Fibroblast of lung (primary cell): ENCODE measurements around the gene POLE3.

ENCODE experiments used
- EZH2 ChIP-seq: IDR thresholded peaks from 2 replicates; pipeline ENCODE4 v1.5.1; 2012; ENCODE audit warnings: low read length, control low read depth, mild to moderate bottlenecking; ENCODE audit errors: missing control alignments
- TF ChIP-seq, protein P1 (sequence below), 2 donors: IDR thresholded peaks in 1 of 2; conservative IDR thresholded peaks in 1 of 2; 1 replicate in 1 of 2; 2 replicates in 1 of 2; pipeline ENCODE4 v1.5.1; 2011 to 2012; ENCODE audit warnings: low read length in 2 of 2, control low read depth in 1 of 2, inconsistent platforms in 1 of 2, low read depth in 1 of 2, mild to moderate bottlenecking in 1 of 2

GRCh38 chr9:113409481-113409880 lies 994 bp downstream of the POLE3 start:
- TF ChIP-seq, protein P1, sequence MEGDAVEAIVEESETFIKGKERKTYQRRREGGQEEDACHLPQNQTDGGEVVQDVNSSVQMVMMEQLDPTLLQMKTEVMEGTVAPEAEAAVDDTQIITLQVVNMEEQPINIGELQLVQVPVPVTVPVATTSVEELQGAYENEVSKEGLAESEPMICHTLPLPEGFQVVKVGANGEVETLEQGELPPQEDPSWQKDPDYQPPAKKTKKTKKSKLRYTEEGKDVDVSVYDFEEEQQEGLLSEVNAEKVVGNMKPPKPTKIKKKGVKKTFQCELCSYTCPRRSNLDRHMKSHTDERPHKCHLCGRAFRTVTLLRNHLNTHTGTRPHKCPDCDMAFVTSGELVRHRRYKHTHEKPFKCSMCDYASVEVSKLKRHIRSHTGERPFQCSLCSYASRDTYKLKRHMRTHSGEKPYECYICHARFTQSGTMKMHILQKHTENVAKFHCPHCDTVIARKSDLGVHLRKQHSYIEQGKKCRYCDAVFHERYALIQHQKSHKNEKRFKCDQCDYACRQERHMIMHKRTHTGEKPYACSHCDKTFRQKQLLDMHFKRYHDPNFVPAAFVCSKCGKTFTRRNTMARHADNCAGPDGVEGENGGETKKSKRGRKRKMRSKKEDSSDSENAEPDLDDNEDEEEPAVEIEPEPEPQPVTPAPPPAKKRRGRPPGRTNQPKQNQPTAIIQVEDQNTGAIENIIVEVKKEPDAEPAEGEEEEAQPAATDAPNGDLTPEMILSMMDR (conservative IDR thresholded peaks at IDR 0.05 in 1 of 2, IDR thresholded peaks at IDR 0.05 in 1 of 2; ENCODE audit: low read depth in 1 of 2, low read length in 2 of 2) = no peak
- TF ChIP-seq EZH2 = no peak
